Stimulated activated CD8-positive, alpha-beta memory T cell treated with anti-CD3 and anti-CD28 coated beads, Interleukin-15, amount 100 ng/mL, for 4 hours (primary cell): ENCODE results near the gene PSME4.
"Not testable (repeated sequence)": the region's sequence is repeated elsewhere in the genome, so short reads cannot be mapped to it uniquely, and the experiment has no call there.

Source experiments
- DNase-seq, 2 donors: peaks; one replicate each; pipeline ENCODE4 v3.0.0-alpha.2; 2020; ENCODE audit warnings: low read depth in 2 of 2

PSME4 gene

DNA sequence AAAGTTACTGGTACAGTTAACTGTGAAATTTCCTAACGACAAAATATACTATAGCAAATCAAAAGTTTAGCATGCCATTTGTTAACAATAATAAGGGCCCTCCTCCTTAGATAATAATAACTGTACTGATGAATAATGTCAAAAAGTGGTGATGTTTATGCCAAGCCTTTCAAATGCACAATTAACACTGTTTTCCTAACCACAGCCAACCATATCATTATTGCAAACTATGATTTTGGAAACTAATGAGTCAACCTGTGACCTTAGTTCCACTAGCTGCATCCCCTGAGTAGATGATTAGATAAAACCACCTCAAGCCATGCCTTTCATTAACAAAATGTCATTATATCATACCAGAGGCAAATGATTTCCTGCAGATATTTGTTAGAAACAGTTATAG, 85.9 kb downstream of the PSME4 start:
- DNase-seq = no peak

DNA sequence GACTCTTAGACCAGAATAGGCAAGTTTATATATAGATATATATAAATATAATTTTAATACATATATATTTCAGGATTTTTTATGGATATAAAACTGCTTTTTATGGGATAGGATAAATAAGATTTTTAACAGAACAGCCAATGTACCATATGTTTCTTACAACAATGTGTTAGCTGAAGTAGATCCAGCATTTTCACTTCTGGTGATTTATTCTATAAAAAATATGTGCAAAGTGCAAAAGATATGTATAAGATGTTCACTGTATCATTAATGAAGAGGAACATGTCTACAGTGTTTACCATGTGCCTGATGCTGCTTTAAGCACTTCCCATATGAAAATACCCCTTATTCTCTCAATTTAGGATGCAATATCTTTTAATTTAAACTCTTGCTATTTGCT, 88.8 kb downstream of the PSME4 start:
- DNase-seq = no peak

DNA sequence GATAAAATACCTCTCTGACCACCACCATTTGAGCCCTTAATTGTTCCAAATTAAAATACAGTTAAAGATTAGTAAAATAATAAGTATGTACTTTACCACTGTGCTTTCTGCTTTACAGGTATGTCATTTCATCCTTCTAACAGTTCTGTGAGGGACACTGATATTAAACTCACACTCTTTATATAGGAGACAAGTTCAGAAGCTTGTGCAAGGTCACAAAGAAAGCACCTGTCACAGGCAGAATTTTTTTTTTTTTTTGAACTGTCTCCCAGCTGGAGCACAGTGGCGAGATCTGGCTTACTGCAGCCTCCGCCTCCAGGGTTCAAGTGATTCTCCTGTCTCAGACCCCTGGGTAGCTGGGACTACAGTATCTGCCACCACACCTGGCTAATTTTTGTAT, 89.4 kb downstream of the PSME4 start:
- no peak for DNase-seq

DNA sequence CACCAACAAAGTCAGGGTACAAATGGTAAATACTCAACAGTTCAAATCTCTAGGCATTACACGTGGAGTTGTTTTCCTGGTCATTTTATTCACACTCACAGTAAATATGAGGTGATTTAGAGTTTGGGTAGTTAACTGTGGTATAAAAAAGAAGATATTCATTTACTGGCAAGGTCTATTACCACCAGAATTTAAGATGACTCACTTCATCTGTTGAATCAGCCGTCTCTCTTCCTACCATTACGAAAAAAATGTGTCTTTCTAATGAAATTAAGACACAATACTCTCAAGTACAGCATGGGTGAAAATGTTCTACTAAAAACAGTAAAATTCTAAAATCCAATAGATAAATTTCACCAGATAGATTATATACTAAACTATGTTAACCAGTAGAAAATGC, 90.0 kb downstream of the PSME4 start:
- DNase-seq = no peak

DNA sequence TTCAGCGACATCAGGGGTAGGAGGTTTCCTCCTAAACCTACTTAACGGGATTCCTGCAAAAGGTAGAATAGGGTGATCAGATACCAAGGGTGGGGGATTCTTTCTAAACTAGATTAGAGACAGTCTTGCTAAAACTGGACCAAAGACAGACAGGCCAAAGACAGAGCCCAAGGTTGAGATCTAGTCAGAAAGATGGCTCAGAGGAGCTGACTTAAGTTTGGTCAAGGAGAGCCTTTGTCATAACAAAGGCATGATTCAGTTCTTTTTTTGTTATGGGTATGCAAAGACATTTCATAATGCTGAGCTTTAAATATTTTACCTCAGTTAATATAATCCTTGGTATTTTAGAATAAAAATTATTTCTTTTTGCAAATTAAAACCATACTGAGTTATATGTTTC, 93.2 kb downstream of the PSME4 start:
- no peak for DNase-seq

DNA sequence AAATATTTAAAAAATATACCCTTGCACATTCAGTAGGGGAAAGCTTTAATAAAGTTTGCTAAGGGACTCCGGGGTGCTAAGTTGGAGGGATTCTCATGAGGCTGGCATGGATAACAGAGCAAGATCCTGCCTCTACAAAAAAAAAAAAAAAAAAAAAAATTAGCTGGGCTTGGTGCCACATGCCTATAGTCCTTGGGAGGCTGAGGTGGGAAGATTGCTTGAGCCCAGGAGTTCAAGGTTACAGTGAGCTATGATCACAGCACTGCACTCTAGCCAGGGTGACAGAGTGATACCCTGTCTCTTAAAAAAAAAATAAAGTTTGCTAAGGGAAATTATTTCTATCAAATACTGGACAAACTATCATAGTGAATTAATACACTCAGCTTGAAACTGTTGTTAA, 93.7 kb downstream of the PSME4 start:
- no peak for DNase-seq

DNA sequence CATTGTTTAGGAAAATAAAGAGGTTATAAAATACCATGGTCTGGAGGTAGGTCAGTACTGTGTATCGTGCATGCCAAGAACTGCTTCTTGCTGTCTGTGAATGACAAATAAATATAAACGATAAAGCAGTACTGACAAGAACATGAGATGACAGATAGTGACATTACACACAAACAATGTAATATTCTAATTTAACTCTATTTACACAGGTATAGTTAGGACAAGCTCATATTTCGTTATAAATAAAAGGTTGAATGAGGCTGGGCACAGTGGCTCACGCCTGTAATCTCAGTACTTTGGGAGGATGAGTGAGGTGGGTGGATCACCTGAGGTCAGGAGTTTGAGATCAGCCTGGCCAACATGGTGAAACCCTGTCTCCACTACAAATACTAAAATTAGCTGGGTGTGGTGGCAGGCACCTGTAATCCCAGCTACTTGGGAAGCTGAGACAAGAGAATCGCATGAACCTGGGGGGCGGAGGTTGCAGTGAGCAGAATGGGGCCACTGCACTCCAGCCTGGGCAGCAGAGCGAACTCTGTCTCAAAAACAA, 96.3 kb downstream of the PSME4 start:
- DNase-seq = no peak

DNA sequence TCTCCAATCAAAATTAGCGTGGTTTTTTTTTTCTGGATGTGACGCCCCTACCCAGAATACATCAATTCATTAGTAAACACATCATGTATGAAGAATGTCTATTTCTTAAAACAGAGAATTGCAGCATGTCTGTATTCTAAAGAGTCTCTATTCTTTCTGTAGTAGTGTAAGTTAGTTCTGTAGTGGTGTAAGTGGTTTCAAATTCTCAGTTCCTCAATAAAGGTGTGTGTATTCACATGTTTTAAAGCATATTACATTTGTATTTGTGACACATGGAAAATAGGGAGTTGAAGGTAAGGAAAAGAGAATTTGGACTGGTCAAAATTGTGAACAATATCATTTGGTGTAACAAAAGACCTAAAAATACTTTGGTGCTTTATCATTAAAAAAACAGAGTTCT, 103.0 kb downstream of the PSME4 start:
- DNase-seq = no peak

DNA sequence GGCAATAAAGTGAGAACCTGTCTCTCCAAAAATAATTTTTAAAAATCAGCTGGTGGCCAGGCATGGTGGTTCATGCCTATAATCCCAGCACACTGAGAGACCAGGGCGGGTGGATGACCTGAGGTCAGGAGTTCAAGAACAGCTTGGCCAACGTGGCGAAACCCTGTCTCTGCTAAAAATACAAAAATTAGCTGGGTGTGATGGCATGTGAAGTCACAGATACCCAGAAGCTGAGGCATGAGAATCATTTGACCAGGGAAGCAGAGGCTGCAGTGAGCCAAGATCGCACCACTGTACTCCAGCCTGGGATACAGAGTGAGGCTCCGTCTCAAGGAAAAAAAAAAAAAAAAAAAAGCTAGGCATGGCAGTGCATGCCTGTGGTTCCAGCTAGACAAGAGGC, 103.6 kb downstream of the PSME4 start:
- no peak for DNase-seq

DNA sequence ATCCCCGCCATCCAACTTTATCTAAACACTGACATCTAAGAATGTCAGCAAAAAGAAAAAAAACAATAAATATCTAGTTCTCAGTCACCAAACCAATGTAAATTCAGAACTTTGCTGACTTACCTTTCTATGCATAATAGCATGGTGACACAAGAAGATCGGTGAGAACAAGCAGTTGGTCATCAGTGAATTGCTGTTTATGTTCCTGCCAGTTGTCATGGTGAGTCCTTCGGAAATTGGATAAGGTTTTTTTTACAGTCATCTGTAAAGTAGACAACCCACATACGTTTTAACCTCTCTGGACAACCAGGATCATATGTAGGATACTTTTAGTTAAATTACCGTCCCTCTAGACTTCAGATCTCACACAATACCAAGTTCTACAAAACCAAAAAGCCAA, 104.8 kb downstream of the PSME4 start:
- DNase-seq = no peak

DNA sequence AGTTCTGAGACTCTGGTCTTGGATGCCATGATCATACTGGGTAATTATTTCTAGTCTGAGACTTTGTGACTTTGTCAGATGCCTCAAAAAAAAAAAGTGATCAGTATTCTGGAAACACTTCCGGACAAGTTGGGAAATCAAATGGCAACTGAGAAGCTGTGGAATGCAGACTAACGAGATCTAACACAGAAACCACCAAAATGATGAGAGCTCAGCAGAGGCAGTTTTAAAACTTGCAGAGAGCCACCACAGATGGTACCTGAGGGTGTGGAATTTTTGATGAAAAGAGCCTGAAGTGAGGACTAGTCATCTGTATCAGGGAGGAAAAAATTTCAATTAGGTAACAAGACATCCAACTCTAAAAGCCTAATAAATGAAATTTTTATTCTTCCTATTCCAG, 105.5 kb downstream of the PSME4 start:
- DNase-seq = no peak

DNA sequence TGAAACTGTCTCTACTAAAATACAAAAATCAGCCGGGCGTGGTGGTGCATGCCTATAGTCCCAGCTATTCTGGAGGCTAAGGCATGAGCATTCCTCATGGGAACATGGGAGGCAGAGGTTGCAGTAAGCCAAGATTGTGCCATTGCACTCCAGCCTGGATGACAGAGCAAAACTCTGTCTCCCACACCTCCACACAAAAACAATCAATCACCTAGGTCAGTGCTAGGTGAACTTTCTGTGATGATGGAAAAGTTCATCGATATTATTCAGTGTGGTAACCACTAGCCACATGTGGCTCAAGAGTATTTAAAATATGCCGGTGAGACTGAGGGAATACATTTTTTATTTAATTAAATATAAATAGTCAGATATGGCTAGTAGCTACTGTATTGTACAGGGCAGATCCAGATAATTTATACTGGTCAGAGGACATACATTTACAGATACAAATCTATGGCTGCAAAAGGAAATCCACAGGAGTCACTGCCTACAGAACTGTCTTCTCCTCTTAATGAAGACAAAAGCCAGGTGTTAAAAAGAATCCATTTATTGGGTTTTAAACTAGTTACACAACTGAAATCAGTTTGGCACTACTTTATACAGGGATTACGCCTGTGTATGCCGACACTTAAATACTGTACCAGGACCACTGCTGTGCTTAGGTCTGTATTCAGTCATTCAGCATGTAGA, 107.1 kb downstream of the PSME4 start:
- DNase-seq = no peak

DNA sequence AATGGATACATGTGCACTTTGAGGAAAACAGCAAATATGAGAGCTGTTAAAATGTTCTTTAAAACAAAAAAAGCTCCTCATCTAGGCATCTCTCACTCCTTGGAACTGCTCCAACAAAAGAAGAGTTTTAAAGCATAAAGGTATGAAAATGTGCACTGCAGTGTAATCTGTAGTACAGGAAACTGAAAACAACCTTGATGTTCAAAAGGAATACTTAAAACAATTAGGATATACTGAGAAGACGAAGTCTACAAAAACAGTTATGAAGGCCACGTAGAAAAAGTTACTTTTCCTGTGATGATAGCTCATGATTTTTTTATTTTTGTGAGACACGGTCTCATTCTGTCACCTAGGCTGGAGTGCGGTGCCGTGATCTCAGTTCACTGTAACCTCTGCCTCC, 109.0 kb downstream of the PSME4 start:
- no peak for DNase-seq

DNA sequence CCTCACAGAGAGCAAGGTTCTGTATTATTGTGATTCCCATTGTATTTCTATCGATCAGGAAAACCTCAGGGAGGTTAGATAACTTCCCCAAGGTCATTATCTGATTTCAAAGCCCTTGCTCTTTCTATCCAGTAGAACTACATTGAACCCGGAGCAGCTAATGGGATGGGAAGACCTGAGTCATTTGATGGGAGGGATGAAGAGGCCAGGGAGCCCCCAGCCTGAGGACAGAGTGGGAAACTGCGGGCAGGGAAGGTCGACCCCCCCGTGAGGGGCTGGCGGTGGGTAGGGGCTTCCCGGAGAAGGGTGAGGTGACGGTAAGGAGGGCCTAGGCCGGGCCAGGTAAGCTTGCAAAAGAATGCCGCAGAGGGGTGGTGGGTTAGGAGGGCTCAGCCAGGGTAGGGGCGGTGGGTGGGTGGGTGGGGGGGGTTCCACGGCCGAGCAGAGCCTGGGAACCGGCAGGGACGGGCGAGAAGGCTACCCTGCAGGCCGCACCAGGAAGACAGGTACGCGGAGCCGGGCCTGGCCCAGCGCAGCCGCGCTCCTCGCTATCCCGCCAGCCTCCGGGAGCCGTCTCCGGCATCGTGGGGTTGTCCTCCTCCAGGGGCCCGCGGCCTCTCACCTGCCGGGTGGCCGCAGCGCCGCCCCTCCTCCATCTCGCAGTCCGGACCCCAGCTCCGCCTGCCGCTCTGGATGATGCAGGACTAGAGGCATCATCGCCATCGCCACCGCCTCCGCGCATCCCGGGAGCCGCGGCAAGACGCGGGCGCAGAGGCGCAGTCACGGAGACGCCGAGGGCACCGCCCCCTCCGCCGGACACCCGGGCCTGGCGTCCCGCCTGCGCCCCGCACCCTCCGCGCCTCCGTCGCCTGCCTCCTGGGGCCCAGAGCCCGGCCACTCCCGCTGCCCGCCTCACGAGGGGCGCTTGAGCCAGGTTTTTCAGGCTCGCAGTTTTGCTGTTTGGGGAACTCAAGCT, 111.3 kb downstream of the PSME4 start, which contains the start of gene GPR75:
Gene GPR75, minus strand, starts transcription at position 762 of the 976 bp plus-strand sequence. CDS start 5,211 bp downstream, outside the sequence.
- DNase-seq = no peak

DNA sequence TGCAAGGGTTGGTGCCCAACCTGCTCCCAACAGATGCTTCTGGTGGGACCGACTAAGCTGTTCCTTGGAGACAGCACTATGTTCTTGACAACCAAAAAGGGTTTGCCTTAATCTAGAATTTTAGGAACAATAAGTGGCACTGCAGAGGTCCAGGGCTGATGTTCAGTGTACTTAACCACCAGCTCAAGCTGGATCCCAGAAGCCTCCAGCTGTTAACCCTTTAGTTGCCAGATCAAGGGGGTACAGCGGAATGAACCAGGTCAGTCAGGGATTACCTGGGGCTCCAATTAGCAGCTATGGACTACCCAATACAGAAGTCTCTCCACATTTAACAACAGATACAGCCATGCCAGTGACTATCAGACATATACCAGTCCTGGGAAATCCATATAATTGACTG, 114.5 kb downstream of the PSME4 start:
- DNase-seq = no peak

DNA sequence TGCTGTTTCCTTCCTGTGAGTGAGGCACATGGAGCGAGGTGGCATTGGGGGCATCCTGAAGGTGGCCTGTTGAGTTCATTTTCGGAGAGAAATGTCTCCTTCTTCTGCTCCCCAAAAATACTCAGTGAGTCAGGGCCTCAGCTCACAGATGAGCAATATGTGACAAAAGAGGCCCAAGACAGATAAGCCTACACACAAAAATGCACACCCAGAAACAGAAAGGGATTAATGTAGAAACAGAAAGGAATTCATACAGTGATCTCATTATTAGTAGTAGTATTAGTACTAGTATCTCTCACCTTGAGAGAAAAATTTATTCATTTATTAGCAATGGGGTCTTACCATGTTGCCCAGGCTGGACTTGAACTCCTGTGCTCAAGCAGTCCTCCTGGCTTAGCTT, 116.1 kb downstream of the PSME4 start:
- no peak for DNase-seq

DNA sequence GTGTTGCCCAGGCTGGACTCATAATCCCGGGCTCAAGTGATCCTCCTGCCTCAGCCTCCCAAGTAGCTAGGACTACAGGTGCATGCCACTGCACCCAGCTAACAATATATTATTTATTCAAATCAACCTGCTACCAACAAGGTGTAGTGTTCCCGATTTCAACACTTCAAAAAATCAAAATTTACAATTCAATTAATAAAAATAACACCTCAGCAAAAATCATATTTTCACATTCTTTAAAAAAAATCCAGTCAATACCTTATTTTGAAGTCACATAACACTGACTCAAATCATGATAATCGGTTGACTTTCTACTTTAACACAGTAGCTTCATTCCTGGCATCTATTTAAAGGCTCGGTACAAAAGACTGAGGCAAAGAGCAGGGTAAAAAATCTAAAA, 118.3 kb downstream of the PSME4 start:
- no peak for DNase-seq

DNA sequence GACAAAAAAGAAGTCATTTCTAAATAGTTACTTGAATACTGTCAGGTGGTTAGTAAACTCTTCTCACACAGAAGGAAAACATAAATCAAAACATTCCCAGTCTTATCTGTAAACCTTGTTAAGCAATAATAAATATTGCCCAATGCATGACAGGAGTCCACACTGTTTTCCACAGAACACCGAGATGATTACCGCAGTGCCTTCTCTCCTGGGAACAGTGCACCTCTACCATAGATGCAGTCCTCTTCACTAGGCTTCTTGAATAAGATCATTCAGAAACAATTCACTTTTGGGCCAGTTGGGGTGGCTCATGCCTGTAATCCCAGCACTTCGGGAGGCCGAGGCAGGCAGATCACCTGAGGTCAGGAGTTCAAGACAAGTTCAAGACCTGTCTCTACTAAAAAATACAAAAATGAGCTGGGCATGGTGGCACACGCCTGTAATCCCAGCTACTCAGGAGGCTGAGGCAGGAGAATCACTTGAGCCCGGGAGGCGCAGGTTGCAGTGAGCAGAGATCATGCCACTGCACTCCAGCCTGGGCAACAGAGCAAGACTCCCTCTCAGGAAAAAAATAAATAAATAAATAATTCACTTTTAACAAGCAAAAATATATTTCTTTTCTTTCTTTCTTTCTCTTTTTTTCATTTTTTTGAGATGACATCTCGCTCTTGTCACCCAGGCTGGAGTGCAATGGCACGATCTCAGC, 119.6 kb downstream of the PSME4 start:
- not testable (repeated sequence) for DNase-seq

DNA sequence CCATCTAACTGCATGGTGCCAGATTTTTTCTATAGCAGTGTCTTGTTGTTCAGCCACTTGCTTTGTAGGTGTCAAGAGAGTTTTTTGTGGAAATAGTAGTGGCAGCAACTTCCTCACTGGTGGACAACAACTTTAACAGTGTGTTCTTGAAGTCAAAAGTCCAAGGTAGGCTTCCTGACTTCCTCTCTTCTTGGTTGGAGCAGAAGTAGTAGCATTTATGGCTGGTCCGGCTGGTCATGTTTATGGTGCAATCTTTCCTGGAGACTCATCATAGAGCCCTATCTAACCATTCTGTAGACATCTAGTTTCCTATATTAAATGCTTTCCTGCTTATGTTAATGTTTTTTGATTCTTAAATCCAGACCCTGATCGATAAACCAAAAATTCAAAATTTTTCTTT, 122.7 kb downstream of the PSME4 start:
- no peak for DNase-seq

DNA sequence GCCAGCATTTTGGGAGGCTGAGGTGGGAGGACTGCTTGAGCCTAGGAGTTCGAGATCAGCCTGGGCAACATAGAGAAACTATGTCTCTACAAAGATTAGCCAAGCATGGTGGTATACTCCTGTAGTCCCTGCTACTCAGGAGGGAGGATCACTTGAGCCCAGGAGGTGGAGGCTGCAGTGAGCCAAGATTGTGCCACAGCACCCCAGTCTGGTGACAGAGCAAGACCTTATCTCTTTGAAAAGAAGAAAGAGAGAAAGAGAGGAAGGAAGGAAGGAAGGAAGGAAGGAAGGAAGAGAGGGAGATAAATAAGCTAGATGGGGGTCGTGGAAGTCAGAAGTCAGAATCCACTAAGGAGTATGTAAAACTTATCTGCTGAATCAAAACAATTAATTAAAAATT, 127.2 kb downstream of the PSME4 start:
- DNase-seq = no peak

DNA sequence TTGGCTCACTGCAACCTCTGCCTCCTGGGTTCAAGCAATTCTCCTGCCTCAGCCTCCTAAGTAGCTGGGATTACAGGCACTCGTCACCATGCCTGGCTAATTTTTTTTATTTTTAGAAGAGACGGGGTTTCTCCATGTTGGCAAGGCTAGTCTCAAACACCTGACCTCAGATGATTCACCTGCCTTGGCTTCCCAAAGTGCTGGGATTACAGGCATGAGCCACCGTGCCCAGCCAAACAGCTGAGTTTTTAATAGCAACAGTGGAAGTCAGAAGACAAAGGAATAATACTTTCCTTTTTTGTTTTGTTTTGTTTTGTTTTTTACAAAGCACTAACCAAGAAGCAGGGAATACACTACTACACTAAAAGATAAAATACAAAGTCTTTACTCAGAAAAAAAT, 127.9 kb downstream of the PSME4 start:
- DNase-seq = no peak

DNA sequence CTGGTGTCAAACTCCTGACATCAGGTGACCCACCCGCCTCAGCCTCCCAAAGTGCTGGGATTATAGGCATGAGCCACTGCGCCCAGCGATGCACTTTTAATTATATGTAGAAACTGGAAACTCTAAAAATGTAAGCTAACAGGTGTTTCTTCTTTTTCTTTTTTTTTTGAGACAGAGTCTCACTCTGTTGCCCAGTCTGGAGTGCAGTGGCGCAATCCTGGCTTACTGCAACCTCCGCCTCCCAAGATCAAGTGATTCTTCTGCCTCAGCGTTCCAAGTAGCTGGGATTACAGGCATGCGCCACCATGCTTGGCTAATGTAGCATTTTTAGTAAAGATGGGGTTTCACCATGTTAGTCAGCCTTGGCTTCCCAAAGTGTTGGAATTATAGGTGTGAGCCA, 129.1 kb downstream of the PSME4 start:
- not testable (repeated sequence) for DNase-seq
